ENCODE results near the gene C19orf44.

Gene C19orf44

GRCh38 chr19:16518061-16518460 lies 21.9 kb downstream of the C19orf44 start:
- DNase-seq (ENCODE audit: low read depth) = no peak

- DNase-seq (ENCODE audit: low read depth) = no peak
Measured at GRCh38 chr19:16518483-16519229, 22.5 kb downstream of the C19orf44 start.

DNA sequence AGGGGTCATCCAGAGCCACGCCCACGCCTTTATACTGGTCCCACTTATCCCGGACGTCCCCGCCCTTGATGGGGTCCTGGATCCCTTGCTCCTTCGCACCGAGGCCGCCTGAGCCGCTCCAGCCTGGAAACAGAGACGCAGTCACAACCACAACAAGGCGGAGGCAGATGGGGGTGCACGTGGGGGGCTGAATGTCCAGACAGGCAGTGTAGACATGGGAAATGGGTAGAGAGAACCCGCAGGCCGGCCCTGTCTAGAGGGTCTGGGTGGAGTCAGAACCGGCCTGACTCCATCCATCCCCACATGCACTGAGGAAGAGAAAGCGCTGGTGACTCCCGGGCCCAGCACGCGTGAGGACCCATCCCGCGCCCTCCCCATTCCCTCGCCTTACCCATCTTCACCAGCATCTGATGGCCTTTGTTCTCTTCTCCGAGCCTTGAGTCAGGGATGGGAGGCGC lies 23.1 kb downstream of the C19orf44 start:
- DNase-seq (ENCODE audit: low read depth) = no peak

DNA sequence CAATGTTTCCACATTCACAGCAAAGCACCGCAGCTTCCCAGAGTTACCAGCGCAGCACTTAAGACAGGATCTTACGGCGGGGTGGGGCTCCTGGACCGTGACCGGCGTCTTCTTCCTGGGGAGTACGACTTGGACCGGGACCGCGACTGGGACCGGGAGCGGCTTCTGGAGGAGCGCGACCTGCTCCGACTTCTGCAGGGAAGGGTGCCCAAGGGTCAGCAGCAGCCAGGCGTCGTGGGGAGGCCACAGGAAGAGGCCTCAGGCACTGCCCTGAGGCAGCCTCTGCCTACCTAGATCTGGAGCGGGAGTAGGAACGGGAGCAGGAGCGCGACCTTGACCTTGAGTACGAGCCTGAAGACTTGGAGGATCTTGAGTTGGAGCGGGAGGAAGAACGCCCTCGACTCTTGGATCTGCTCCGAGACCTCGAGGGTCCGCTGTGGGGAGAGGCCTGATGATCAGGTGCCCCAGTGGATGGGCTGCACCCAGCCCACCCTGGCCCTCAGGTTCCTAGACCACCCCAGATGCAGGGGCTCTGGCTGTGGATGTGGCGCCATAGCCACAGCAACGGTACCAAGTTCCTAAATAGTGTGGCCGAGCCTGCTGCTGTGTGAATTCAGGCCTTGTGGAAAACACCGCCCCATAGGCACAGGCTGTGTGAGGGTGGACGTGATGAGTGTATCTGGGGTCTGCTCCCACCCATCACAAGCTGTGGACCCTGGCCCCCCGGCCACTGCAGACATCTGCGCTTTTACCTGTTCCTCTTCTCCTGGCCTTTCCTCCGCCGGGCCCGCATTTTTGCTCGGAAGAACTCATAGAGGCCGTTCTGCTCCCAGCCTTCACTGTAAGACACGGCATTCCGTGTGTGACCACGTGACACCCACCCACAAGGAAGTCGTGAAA lies 24.1 kb downstream of the C19orf44 start:
- no peak for DNase-seq (ENCODE audit: low read depth)

DNA sequence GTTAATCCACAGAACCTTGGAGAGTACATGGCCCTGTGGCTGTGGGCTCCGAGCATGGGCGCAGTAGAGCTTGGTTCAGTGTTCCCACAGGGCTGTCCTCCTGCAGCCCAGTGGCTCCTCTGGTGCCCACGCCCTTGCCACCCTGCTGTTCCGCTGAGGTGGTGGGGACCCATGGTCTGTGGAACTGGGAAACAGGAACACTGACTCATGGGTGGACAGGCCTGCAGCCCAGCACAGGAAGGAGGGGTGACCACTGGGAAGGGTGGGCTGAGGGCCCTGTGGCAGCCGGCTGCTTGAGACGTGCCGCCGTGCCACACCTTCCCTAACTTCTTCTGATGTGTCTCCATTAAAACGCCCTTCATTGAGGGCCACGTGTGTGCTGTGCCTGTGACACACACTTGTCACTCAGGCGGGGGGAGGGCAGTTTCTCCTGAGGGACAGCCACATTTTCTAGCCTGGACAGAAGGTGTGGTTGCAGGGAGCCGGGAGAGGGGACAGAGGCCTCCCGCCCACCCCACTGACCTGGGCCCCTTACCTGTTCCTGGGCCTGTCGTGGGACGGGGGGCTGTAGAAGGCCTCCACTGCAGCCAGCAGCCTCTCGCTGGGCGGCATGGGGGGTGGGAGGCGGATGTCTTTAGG lies 24.9 kb downstream of the C19orf44 start:
- no peak for DNase-seq (ENCODE audit: low read depth)

DNA sequence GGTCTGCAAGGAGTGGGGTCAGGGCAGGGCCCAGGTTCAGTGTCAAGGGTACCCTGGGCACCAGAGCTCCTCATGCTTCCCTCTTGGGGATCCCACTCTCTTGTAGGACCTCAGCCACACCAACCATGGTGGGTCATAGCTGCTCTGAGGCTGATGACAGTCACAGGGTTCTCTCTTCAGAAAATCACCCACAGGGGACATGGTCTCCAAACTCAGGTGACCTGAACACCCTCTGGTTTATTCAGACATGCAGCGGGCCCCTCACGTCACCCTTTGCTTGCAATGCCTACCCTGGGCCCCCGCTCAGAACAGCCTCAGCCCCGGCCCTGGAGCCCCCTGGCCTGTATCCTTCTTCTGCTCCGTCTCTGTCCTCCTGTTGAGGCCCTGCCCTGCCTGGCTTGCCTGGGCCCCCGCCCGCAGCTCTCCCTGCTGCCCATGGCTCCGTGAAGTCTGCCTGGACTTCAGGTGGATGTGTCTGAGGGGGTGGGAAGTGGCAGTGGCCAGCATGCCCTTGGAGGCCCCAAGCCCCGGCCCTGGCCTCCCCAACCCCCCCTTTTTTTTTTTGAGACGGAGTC lies 25.6 kb downstream of the C19orf44 start:
- no peak for DNase-seq (ENCODE audit: low read depth)

DNA sequence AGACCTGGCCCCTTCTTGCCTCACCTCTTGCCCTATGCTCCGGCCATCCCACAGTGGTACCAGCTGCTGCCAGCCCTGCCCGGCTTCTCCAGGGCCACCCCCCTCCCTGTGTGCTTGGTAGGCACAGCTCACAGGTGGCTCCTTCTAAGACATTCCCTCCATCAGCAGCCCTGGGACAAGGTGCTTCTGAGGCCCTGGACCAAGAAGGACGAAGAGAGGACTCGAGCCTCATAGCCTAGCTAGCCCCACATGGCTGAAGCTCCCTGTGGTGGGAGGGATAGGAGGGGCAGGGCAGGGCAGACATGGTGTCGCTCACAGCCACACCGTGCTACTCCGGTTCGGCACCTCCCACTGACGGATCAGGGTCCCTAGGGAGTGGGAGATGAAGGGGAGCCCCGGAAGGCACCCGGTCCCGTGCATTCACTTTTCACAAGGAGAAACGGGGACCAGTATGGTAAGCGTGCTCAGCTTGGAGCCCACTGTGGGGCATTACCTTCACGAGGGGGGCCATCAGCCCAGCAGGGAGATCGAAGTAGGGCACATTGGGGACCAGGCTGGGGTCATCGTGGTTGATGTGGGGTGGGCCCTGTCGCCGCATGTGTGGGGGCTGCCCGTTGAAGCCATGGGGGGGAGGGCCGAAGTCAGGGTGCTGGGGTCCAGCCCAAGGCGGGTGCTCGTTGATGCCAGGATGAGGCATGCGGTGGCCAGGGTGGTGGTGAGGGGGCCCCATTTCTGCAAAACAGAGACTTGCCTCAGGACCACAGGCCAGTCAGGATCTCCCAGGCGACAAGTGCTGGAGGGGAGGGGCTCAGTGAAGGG lies 26.6 kb downstream of the C19orf44 start:
- no peak for DNase-seq (ENCODE audit: low read depth)

- no peak for DNase-seq (ENCODE audit: low read depth)
Measured at GRCh38 chr19:16524991-16525734, 29.0 kb downstream of the C19orf44 start.

- no peak for DNase-seq (ENCODE audit: low read depth)
Measured at GRCh38 chr19:16525751-16526481, 29.7 kb downstream of the C19orf44 start.

- no peak for DNase-seq (ENCODE audit: low read depth)
Measured at GRCh38 chr19:16527334-16527935, 31.2 kb downstream of the C19orf44 start.

DNA sequence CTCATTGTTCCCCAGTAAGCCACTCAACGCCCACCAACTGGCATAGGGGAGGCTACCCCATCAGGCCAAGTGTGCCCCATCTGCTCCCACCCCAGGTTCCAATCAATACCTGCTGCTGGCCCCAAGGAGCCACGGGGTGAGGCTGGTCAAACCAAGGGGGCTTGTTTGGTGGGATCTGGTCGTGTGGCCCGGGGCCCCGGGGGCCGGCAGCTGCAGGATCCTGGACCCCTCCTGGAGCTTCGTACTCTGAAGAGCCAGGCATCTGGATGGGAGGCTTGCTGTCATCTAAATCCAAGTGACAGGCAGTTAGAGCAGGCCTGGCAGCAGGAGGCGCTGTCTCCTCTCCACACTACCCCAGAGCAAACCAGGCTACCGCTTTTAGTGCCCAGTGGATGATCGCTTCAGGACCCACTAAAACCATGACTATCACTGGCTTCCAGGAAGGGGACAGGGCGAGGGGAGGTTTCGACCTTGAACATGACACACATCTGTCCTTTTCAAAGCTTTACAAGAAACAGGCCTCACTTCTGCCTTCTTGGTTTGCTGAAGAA lies 31.9 kb downstream of the C19orf44 start:
- DNase-seq (ENCODE audit: low read depth) = peak; percentile 33

DNA sequence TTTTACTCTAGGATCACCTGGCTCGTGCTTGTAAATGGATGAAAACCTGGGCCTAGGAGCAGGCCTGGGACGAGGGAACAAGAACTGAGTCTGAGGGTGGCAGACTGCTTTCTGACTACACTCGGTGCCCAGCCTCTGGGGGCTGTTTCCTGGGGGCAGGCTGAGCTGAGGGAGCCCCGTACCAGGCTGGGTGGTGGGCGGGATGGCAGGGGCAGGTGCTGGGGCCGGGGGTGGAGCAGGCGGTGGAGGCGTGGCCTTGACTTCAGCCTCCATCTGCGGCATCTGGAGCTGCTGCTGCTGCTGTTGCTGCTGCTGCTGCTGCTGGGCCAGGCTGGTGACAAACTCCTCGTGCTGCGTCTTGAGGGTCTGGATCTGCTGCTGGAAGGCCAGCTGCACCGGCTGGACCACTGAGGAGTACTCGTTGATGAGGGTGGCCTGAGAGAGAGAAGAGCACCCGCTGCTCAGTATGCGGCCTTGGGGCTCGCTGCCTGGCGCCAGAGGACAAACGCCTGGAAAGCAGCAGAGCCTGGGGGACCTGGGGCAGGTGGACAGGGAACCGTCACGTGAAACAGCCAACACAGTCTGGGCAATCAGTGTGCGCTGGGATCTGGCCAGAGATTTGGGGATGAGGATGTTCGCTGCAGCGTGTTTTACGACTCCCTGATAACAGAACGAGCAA lies 33.4 kb downstream of the C19orf44 start:
- DNase-seq (ENCODE audit: low read depth) = no peak

- no peak for DNase-seq (ENCODE audit: low read depth)
Measured at GRCh38 chr19:16530540-16531379, 34.6 kb downstream of the C19orf44 start.

DNA sequence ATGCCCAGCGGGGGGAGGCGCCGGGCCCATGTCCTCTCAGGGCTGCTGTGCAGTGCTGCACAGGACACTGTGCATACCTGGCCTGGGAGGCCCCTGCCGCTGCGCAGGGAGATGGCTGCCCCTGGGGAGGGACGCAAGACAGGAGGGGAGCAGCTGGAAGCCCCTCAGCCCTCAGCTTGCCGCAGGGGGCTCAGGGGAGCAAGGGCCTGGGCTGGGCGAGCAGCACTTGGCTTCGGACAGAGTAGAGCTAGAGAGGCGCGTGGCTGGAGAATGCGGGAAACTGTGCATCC lies 35.1 kb downstream of the C19orf44 start:
- DNase-seq (ENCODE audit: low read depth) = no peak

DNA sequence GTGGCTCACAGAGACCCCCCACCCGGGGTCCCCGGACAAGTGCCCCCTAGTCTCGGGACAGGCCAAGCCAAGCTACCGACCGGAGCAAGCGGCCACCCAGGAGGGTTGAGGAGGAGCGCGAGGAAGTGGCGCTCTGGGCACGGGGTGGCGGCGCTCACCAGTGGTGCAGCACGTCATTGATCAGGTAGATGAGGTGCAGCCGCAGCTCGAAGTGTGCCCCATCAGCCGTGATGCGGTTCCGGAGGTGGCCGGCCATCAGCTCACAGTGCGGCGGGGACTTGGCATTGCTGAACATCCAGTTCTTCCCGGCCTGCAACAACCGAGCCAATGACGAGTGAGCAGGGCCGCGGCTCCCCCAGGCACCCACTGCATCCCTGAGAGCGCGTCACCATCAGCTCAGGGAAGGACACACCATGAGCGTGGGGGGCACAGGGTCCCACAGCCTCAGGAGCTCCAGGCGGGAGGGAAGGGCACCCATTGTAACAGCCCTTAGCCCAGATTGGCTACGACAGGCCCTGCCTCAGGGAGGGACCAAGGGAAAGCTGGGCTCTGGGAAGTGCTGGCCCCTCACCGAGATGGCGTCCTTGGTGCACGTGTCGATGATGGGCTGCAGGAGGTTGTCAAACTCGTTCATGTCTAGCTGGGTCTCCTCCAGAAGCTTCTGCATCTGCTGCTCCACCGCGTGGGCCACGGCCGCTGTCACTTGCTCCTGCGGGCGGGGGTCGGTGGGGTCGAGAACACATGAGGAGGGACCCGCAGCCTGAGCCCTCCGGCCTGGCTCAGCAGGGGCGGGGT lies 36.4 kb downstream of the C19orf44 start:
- DNase-seq (ENCODE audit: low read depth) = no peak

DNA sequence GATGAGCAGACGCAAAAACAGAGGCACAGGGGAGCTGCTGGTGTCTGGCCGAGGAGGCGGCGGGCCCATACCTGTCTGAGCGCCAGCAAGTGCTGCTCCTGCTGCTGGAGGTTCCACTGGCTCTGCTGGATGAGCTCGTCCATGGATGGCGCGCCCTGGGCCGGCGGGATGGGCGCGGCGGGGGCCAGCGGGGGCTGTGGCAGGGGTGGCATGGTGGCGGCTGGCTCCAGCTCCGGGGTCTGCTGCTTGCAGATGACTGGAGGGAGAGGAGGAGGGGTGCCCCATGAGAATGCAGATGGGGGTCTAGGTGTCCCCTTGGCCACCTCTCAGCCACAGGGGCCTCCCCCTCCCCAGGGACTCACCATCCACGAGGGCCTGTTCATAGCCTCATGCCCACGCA lies 39.2 kb downstream of the C19orf44 start:
- DNase-seq (ENCODE audit: low read depth) = no peak

- DNase-seq (ENCODE audit: low read depth) = no peak
Measured at GRCh38 chr19:16536130-16536529, 39.9 kb downstream of the C19orf44 start.
